Fibroblast of lung (primary cell): ENCODE measurements around the gene RAPGEF3.
A peak's percentile ranks its signal among the peaks of the same experiment; 100 is the strongest.

Experiments
- CTCF ChIP-seq, 2 donors: IDR thresholded peaks in 1 of 2; conservative IDR thresholded peaks in 1 of 2; 1 replicate in 1 of 2; 2 replicates in 1 of 2; pipeline ENCODE4 v1.5.1; 2011 to 2012; ENCODE audit warnings: low read length in 2 of 2, control low read depth in 1 of 2, inconsistent platforms in 1 of 2, low read depth in 1 of 2, mild to moderate bottlenecking in 1 of 2
- EZH2 ChIP-seq: IDR thresholded peaks from 2 replicates; pipeline ENCODE4 v1.5.1; 2012; ENCODE audit warnings: low read length, control low read depth, mild to moderate bottlenecking; ENCODE audit errors: missing control alignments

GRCh38 chr12:47767216-47767724 is 8.6 kb upstream of the RAPGEF3 start:
- TF ChIP-seq EZH2: no peak
- TF ChIP-seq CTCF (conservative IDR thresholded peaks at IDR 0.05 in 1 of 2, IDR thresholded peaks at IDR 0.05 in 1 of 2; ENCODE audit: low read depth in 1 of 2, low read length in 2 of 2): peak; percentile 37 to 62
